WERI-Rb-1 (cell line): Measurements from ENCODE around the gene MSMP.

Experiments
- DNase-seq: peaks from one replicate; pipeline ENCODE4 v3.0.0-alpha.2; 2020
- H3K27ac ChIP-seq: fragments of 250-450 bp; sonication (Bioruptor Pico); 2 replicates; pipeline ENCODE4 v1.5.1; 2020; ENCODE audit warnings: mild to moderate bottlenecking, moderate library complexity
- H3K27me3 ChIP-seq: fragments of 250-450 bp; sonication (Bioruptor Pico); 2 replicates; pipeline ENCODE4 v1.5.1; 2021; ENCODE audit warnings: mild to moderate bottlenecking, low read depth, moderate library complexity; ENCODE audit not compliant: insufficient read depth, severe bottlenecking
- H3K36me3 ChIP-seq: fragments of 250-450 bp; sonication (Bioruptor Pico); 2 replicates; pipeline ENCODE4 v1.5.1; 2020; ENCODE audit warnings: mild to moderate bottlenecking, moderate library complexity
- H3K4me3 ChIP-seq: 2 replicates; pipeline ENCODE4 v1.5.1; 2011; ENCODE audit warnings: low read depth, mild to moderate bottlenecking, control low read depth, low read length
- H3K9me3 ChIP-seq: fragments of 250-450 bp; sonication (Bioruptor Pico); 2 replicates; pipeline ENCODE4 v1.5.1; 2021; ENCODE audit warnings: mild to moderate bottlenecking, moderate library complexity; ENCODE audit not compliant: severe bottlenecking
- TF ChIP-seq, protein P1 (sequence below): IDR thresholded peaks from 2 replicates; pipeline ENCODE4 v1.5.1; 2011; ENCODE audit warnings: low read depth, mild to moderate bottlenecking, control low read depth, inconsistent platforms, low read length

Gene MSMP

DNA sequence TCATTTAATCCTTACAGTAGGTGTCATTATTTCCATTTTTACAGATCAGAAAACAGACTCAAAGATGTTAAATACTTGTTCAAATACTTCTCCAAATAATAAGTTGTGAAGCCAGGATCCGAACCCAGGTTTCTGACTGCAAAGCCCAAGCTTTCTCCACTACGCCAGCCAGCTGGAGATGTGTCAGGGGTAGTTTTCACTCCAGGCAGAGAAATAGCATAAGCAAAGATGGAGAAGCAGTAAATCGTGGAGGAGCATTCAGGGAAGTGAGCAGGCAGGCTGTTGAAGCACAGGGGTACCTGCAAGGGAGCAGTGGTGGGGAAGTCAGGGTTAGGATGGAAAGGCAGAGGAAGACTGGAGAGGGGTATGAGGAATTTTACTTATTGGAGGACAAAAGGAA is 25.0 kb downstream of the MSMP start:
- TF ChIP-seq, protein P1, sequence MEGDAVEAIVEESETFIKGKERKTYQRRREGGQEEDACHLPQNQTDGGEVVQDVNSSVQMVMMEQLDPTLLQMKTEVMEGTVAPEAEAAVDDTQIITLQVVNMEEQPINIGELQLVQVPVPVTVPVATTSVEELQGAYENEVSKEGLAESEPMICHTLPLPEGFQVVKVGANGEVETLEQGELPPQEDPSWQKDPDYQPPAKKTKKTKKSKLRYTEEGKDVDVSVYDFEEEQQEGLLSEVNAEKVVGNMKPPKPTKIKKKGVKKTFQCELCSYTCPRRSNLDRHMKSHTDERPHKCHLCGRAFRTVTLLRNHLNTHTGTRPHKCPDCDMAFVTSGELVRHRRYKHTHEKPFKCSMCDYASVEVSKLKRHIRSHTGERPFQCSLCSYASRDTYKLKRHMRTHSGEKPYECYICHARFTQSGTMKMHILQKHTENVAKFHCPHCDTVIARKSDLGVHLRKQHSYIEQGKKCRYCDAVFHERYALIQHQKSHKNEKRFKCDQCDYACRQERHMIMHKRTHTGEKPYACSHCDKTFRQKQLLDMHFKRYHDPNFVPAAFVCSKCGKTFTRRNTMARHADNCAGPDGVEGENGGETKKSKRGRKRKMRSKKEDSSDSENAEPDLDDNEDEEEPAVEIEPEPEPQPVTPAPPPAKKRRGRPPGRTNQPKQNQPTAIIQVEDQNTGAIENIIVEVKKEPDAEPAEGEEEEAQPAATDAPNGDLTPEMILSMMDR, result no peak
- DNase-seq, result no peak
- Histone ChIP-seq H3K36me3 (peaks cover 23% of the 10 kb centered on the region), H3K27ac (no peak overlapping the region), H3K27me3 (no peaks in the 10 kb centered on the region), H3K4me3 (no peak overlapping the region), H3K9me3 (no peaks in the 10 kb centered on the region)

DNA sequence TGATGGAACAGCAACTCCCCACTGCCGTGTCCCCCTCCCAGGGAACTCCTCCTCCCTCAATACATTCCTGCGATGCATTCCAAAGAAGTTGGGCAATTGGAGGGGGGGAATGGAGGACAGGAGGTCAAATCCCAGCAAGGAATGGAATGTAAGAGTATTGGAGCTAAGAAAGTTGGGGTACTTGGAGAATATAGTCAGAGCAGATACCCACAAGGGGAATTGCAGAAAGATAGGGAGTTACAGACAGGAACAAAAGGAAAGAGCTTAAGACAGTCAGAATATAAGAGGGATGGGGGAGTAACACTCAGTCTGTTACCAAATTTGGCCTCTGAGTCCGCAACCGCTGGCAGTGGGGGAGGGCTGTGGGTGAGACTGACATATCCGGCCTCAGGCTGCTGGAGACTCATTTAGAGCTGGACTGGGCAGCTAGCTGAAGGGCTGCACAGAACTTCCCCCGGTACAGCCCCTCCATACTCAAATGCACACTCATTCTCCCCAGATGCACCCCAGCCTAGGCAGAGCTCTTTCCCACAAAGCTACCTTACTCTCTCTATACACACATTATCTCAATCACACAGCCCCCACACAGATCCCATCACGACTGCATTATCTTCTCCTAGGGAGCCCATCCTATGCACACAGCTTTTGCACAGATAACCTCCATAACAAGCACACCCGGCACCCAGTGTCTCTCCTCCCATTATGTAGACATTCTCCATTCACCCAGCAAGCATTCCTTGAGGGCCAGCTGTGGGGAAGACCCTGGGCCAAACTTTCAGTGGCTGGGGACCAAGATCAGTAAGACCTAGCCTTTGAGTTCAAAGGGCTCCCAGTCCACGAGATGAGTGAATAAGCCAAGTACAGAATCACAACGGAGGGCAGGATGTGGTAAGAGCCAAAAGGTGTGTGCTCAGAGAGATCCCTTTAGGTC is 25.8 kb downstream of the MSMP start:
- TF ChIP-seq, protein P1, result no peak
- no peak overlapping the region for H3K4me3 ChIP-seq
- no peaks in the 10 kb centered on the region for H3K9me3 ChIP-seq
- no peaks in the 10 kb centered on the region for H3K27me3 ChIP-seq
- H3K27ac ChIP-seq, result no peak overlapping the region
- peaks cover 31% of the 10 kb centered on the region for H3K36me3 ChIP-seq
- DNase-seq, result no peak

DNA sequence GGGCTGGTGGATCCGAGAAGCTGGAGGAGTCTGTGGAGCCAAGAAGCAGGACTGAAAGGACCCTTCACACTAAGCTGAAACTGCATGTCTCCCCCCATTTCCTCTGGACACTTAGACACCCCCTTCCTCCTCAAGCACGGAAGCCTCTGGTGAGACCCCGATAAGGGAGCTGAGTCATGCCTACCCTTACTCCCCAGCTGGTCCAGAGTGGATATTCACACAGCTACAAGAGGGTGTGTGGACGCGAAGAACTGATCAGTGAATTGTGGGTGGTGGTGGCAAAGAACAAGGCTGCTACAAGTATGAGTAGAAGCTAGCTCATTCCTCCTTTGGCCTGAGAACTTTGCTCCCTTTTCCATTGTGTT is 26.4 kb downstream of the MSMP start:
- no peak overlapping the region for H3K27ac ChIP-seq
- TF ChIP-seq, protein P1, result no peak
- no peaks in the 10 kb centered on the region for H3K27me3 ChIP-seq
- no peak for DNase-seq
- H3K9me3 ChIP-seq, result no peaks in the 10 kb centered on the region
- no peak overlapping the region for H3K4me3 ChIP-seq
- peaks cover 35% of the 10 kb centered on the region for H3K36me3 ChIP-seq

DNA sequence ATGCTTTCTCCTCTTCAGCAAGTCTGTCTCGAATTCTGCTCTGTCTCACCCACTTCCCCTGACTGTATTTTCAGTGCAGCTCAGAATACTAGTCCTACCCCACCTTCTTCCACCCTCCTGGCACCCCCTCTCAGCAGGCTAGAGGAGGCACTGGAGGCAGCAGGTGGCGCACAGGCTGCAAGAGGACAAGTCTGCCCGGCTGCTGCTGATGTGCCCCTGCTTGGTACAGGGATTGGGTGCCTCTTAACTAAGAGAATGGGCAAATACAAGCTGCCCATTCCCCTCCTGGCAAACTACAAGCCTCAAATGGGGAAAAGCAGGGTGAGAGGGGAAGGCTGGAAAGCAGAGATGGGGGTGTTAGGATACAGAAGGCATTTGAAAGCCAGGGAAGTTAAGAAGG is 27.1 kb downstream of the MSMP start:
- TF ChIP-seq, protein P1, result no peak
- DNase-seq, result no peak
- H3K27ac ChIP-seq, result no peak overlapping the region
- H3K36me3 ChIP-seq, result peaks cover 38% of the 10 kb centered on the region
- no peak overlapping the region for H3K4me3 ChIP-seq
- no peaks in the 10 kb centered on the region for H3K9me3 ChIP-seq
- no peaks in the 10 kb centered on the region for H3K27me3 ChIP-seq

DNA sequence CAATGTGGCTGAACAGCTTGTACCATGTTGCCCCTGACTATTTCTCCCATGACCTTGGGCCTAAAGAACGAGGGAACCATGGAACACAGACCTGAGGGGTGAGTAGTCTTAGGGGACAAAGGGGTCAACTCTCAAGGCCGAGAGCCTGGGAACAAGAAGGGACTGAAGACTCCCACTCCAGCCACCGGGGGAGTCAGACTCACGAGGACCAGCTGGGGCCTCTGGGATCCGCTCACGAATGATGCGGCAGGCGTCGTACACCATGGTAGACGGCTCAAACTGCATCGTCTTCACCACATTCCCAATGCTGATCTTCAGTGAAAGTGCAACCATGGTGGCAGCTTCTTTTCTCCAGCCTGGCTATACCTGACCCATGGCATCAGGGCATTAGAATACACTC is 28.7 kb downstream of the MSMP start:
- DNase-seq, result no peak
- TF ChIP-seq, protein P1, result peak; percentile 12; the same call in 1 of the 2 replicates
- Histone ChIP-seq H3K36me3 (peaks cover 52% of the 10 kb centered on the region), H3K27ac (no peak overlapping the region), H3K9me3 (no peaks in the 10 kb centered on the region), H3K4me3 (no peak overlapping the region), H3K27me3 (no peaks in the 10 kb centered on the region)
